Mesothelial cell of epicardium (in vitro differentiated cells): ENCODE data around the gene LTA4H. TPM values are rescaled to one million over a fixed set of nuclear protein-coding genes. Genes with fewer than 3 reads are reported as not detected.
"Not testable (repeated sequence)": the region's sequence is repeated elsewhere in the genome, so short reads cannot be mapped to it uniquely, and the experiment has no call there.

Source experiments
- DNase-seq, 2 experiments: peaks; one replicate each; pipeline ENCODE4 v3.0.0; 2021; ENCODE audit warnings: low spot score in 2 of 2; ENCODE audit not compliant: unreplicated experiment in 2 of 2
- H3K27ac Mint-ChIP-seq: 2 replicates; pipeline ENCODE4 v1.8.0; 2021; ENCODE audit warnings: mixed read lengths
- H3K27me3 Mint-ChIP-seq: 2 replicates; pipeline ENCODE4 v1.8.0; 2021; ENCODE audit warnings: low read depth, mixed read lengths
- H3K36me3 Mint-ChIP-seq: 2 replicates; pipeline ENCODE4 v1.8.0; 2021; ENCODE audit warnings: mixed read lengths
- H3K4me1 Mint-ChIP-seq: 2 replicates; pipeline ENCODE4 v1.8.0; 2021; ENCODE audit warnings: mixed read lengths
- H3K4me3 Mint-ChIP-seq: 2 replicates; pipeline ENCODE4 v1.8.0; 2021; ENCODE audit warnings: mild to moderate bottlenecking, moderate library complexity, mixed read lengths
- H3K9me3 Mint-ChIP-seq: 2 replicates; pipeline ENCODE4 v1.8.0; 2021; ENCODE audit warnings: mixed read lengths
- total RNA-seq: library from RNA; stranded (reverse); gene quantifications from 3 replicates; pipeline ENCODE4 v1.2.1, GENCODE V29; 2021
- TF ChIP-seq, protein P1 (sequence below): fragments of 200-600 bp; sonication (generic); IDR thresholded peaks from one replicate; pipeline ENCODE4 v1.5.0; 2021; ENCODE audit warnings: antibody characterized with exemption; ENCODE audit not compliant: unreplicated experiment

LTA4H gene
- total RNA-seq, 1 donor from 2014 or later, result 95.5 TPM

GRCh38 chr12:96068636-96069035, 33.2 kb upstream of the LTA4H start:
- TF ChIP-seq, protein P1, sequence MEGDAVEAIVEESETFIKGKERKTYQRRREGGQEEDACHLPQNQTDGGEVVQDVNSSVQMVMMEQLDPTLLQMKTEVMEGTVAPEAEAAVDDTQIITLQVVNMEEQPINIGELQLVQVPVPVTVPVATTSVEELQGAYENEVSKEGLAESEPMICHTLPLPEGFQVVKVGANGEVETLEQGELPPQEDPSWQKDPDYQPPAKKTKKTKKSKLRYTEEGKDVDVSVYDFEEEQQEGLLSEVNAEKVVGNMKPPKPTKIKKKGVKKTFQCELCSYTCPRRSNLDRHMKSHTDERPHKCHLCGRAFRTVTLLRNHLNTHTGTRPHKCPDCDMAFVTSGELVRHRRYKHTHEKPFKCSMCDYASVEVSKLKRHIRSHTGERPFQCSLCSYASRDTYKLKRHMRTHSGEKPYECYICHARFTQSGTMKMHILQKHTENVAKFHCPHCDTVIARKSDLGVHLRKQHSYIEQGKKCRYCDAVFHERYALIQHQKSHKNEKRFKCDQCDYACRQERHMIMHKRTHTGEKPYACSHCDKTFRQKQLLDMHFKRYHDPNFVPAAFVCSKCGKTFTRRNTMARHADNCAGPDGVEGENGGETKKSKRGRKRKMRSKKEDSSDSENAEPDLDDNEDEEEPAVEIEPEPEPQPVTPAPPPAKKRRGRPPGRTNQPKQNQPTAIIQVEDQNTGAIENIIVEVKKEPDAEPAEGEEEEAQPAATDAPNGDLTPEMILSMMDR, result no peak
- Mint-ChIP-seq H3K9me3 (no peaks in the 10 kb centered on the region), H3K27ac (no peak overlapping the region), H3K4me3 (no peak overlapping the region), H3K36me3 (no peaks in the 10 kb centered on the region), H3K4me1 (peaks cover 3% of the 10 kb centered on the region), H3K27me3 (no peaks in the 10 kb centered on the region)
- no peak for DNase-seq

DNA sequence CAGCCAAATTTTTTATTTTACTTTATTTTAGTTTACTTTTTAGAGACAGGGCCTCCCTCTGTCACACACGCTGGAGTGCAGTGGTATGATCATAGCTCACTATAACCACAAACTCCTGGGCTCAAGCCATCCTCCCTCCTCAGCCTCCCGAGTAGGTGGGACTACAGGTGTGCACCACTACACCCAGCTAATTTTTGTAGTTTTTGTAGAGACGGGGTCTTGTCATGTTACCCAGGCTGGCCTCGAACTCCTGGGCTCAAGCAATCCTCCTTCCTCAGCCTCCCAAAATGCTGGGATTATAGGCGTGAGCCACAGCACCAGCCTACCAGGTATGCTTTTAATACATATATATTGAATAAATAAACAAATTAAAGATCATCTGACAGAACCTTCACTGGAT, 32.7 kb upstream of the LTA4H start:
- TF ChIP-seq, protein P1, result no peak
- H3K9me3 Mint-ChIP-seq, result no peaks in the 10 kb centered on the region
- H3K36me3 Mint-ChIP-seq, result no peaks in the 10 kb centered on the region
- DNase-seq, result no peak
- no peak overlapping the region for H3K4me3 Mint-ChIP-seq
- no peaks in the 10 kb centered on the region for H3K27me3 Mint-ChIP-seq
- peaks cover 3% of the 10 kb centered on the region for H3K4me1 Mint-ChIP-seq
- H3K27ac Mint-ChIP-seq, result no peak overlapping the region

DNA sequence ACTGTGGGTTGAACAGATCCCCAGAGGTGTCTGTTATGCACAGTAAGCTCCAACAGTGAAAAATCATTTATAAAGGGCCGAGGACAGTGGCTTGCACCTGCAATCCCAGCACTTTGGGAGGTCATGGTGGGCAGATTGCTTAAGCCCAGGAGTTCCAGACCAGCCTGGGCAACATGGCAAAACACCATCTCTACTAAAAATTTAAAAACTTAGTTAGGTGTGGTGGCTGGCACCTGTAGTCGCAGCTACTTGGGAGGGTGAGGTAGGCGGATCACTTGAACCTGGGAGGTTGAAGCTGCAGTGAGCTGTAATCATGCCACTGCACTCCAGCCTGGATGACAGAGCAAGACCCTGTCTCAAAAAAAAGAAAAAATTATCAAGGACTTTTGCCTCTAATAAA, 30.4 kb upstream of the LTA4H start:
- not testable (repeated sequence) for H3K27me3 Mint-ChIP-seq

DNA sequence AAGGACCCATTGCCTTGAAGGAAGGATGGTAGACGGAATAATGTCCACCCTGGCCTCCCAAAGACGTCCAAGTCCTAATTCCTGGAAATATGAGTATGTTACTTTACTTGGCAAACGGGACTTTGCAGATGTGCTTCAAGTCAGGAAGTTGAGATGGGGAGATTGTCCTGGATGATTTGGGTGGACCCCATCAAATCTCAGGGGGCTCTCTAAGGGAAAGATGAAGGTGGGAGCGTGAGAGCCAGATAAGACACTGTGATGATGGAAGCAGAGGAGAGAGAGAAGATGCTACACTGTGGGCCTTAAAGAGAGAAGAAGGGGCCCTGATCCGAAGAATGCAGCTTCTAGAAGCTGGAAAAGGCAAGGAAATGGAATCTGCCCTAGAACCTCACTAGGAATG, 29.6 kb upstream of the LTA4H start:
- no peak overlapping the region for H3K4me3 Mint-ChIP-seq
- H3K4me1 Mint-ChIP-seq, result peaks cover 3% of the 10 kb centered on the region
- no peaks in the 10 kb centered on the region for H3K27me3 Mint-ChIP-seq
- no peak overlapping the region for H3K27ac Mint-ChIP-seq
- H3K9me3 Mint-ChIP-seq, result no peaks in the 10 kb centered on the region
- TF ChIP-seq, protein P1, result no peak
- no peaks in the 10 kb centered on the region for H3K36me3 Mint-ChIP-seq
- DNase-seq, result no peak

More for the DNA sequence above, 30.4 kb upstream of the LTA4H start:
- not testable (repeated sequence) for H3K36me3 Mint-ChIP-seq, H3K9me3 Mint-ChIP-seq, H3K27ac Mint-ChIP-seq, DNase-seq, H3K4me3 Mint-ChIP-seq, H3K4me1 Mint-ChIP-seq

GRCh38 chr12:96064271-96064670, 28.9 kb upstream of the LTA4H start:
- Mint-ChIP-seq H3K9me3 (no peaks in the 10 kb centered on the region), H3K27me3 (no peaks in the 10 kb centered on the region)

GRCh38 chr12:96063046-96063445, 27.7 kb upstream of the LTA4H start:
- no peak for DNase-seq
- H3K27ac Mint-ChIP-seq, result no peak overlapping the region
- H3K36me3 Mint-ChIP-seq, result no peaks in the 10 kb centered on the region

More at GRCh38 chr12:96064271-96064670, 28.9 kb upstream of the LTA4H start:
- H3K27ac Mint-ChIP-seq, result no peak overlapping the region
- DNase-seq, result no peak
- H3K36me3 Mint-ChIP-seq, result no peaks in the 10 kb centered on the region
- TF ChIP-seq, protein P1, result no peak
- H3K4me1 Mint-ChIP-seq, result peaks cover 3% of the 10 kb centered on the region
- no peak overlapping the region for H3K4me3 Mint-ChIP-seq

More at GRCh38 chr12:96063046-96063445, 27.7 kb upstream of the LTA4H start:
- no peak overlapping the region for H3K4me3 Mint-ChIP-seq
- peaks cover 3% of the 10 kb centered on the region for H3K4me1 Mint-ChIP-seq
- no peaks in the 10 kb centered on the region for H3K27me3 Mint-ChIP-seq
- TF ChIP-seq, protein P1, result no peak
- H3K9me3 Mint-ChIP-seq, result no peaks in the 10 kb centered on the region
